ENCODE results near the gene USB1. TPM values are rescaled to one million over a fixed set of nuclear protein-coding genes. Genes with fewer than 3 reads are reported as not detected.

The USB1 gene
- total and polyA plus RNA-seq, 4 donors: 24.9 to 41.3 (median 32.9) TPM

DNA sequence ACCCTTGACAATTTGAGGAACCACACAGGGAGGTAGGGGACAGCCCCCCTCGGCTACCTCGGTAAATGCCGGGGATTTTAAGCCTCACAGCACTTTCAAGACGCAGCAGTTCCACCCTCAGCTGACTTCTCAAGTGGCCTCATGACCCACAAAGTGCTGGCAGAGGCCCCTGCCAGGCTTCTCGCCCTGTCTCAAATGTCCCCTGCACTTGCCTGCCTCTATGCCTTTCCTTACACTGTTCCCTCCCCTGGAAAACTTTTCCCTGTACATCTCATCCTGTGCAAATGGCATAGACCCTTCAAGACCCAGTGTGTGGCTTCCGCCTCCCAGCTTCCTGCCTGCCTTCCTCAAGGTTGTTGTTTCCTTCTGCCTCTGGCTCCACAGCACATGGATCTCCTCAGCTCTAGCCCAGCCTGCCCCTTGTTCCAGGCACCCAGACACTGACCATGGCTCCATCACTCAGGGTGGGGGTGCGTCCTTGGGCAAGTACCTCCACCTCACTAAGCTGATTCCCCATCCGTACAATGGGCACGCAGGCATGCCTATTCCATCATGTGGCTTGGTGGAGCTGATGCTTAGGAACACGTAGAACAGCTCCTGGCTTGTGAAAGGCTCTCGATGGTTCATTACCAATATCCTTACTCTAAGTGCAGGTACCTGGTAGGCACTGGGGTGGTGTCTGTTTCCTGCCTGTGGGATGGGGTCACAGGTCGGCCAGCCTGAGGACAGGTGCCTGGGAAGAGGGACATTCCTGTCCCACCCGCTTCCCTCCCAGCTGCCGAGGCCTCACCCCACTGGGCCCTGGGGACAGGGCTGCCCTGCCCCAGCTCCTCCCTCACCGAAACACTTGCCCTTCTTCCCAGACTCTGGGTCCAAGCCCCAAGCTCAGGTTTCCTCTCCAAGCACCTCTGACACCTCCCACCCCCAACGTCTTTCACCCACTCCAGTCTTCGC, 48.3 kb downstream of the USB1 start:
- Histone ChIP-seq H3K27me3 (ENCODE audit: control insufficient read depth in 1 of 2, insufficient read depth in 2 of 2, low read length in 1 of 2) (no peaks in the 10 kb centered on the region), H3K4me3 (ENCODE audit: low read length in 2 of 2) (no peak overlapping the region), H3K4me1 (ENCODE audit: control insufficient read depth in 1 of 2, insufficient read depth in 2 of 2, low read length in 2 of 2) (no peaks in the 10 kb centered on the region), H3K27ac (ENCODE audit: low read depth in 1 of 2, low read length in 2 of 2) (no peak overlapping the region), H3K36me3 (ENCODE audit: control insufficient read depth in 1 of 2, insufficient read depth in 2 of 2, low read length in 1 of 2) (no peaks in the 10 kb centered on the region), H3K9me3 (ENCODE audit: control insufficient read depth, low read length) (no peaks in the 10 kb centered on the region)
- ATAC-seq (ENCODE audit: low FRiP score): no peak
- intact Hi-C loops (cut with DNase I): no loop called here
- no peak for DNase-seq
- WGBS, 2 donors: 84 to 85% methylated on average over 17 of the region's 17 CpGs

GRCh38 chr16:58051296-58051695, 50.1 kb downstream of the USB1 start:
- no peak overlapping the region for H3K27ac ChIP-seq (ENCODE audit: low read depth in 1 of 2, low read length in 2 of 2)
- DNase-seq (peak in 1 of 2 donors; percentile 3), ATAC-seq (ENCODE audit: low FRiP score) (no peak)
- no peaks in the 10 kb centered on the region for H3K27me3 ChIP-seq (ENCODE audit: control insufficient read depth in 1 of 2, insufficient read depth in 2 of 2, low read length in 1 of 2)
- WGBS, 2 donors: 62 to 84% methylated on average over 2 of the region's 2 CpGs
- no peak overlapping the region for H3K4me3 ChIP-seq (ENCODE audit: low read length in 2 of 2)
- intact Hi-C loops (cut with DNase I): no loop called here
- H3K4me1 ChIP-seq (ENCODE audit: control insufficient read depth in 1 of 2, insufficient read depth in 2 of 2, low read length in 2 of 2): no peaks in the 10 kb centered on the region
- no peaks in the 10 kb centered on the region for H3K9me3 ChIP-seq (ENCODE audit: control insufficient read depth, low read length)
- H3K36me3 ChIP-seq (ENCODE audit: control insufficient read depth in 1 of 2, insufficient read depth in 2 of 2, low read length in 1 of 2): no peaks in the 10 kb centered on the region

- Histone ChIP-seq H3K4me3 (ENCODE audit: low read length in 2 of 2) (no peak overlapping the region), H3K36me3 (ENCODE audit: control insufficient read depth in 1 of 2, insufficient read depth in 2 of 2, low read length in 1 of 2) (no peaks in the 10 kb centered on the region), H3K27ac (ENCODE audit: low read depth in 1 of 2, low read length in 2 of 2) (no peak overlapping the region), H3K27me3 (ENCODE audit: control insufficient read depth in 1 of 2, insufficient read depth in 2 of 2, low read length in 1 of 2) (no peaks in the 10 kb centered on the region), H3K9me3 (ENCODE audit: control insufficient read depth, low read length) (no peaks in the 10 kb centered on the region), H3K4me1 (ENCODE audit: control insufficient read depth in 1 of 2, insufficient read depth in 2 of 2, low read length in 2 of 2) (no peaks in the 10 kb centered on the region)
- WGBS, 2 donors: 64 to 67% methylated on average over 10 of the region's 10 CpGs
- intact Hi-C loops (cut with DNase I): no loop called here
- ATAC-seq (ENCODE audit: low FRiP score) (peak; percentile 9), DNase-seq (peak in 1 of 2 donors; percentile 27)
These were observed 50.8 kb downstream of the USB1 start for GRCh38 chr16:58051821-58052603.

- H3K4me3 ChIP-seq (ENCODE audit: low read length in 2 of 2): no peak overlapping the region
- no peak for DNase-seq
- no peak overlapping the region for H3K27ac ChIP-seq (ENCODE audit: low read depth in 1 of 2, low read length in 2 of 2)
- ATAC-seq (ENCODE audit: low FRiP score): no peak
- H3K27me3 ChIP-seq (ENCODE audit: control insufficient read depth in 1 of 2, insufficient read depth in 2 of 2, low read length in 1 of 2): no peaks in the 10 kb centered on the region
- WGBS, 2 donors: 90 to 92% methylated on average over 5 of the region's 5 CpGs
- no peaks in the 10 kb centered on the region for H3K36me3 ChIP-seq (ENCODE audit: control insufficient read depth in 1 of 2, insufficient read depth in 2 of 2, low read length in 1 of 2)
- H3K9me3 ChIP-seq (ENCODE audit: control insufficient read depth, low read length): no peaks in the 10 kb centered on the region
- intact Hi-C loops (cut with DNase I): no loop called here
- H3K4me1 ChIP-seq (ENCODE audit: control insufficient read depth in 1 of 2, insufficient read depth in 2 of 2, low read length in 2 of 2): no peaks in the 10 kb centered on the region
These were observed 52.4 kb downstream of the USB1 start for GRCh38 chr16:58053682-58054005.

GRCh38 chr16:58054289-58054688, 53.1 kb downstream of the USB1 start:
- Histone ChIP-seq H3K27ac (ENCODE audit: low read depth in 1 of 2, low read length in 2 of 2) (no peak overlapping the region), H3K9me3 (ENCODE audit: control insufficient read depth, low read length) (no peaks in the 10 kb centered on the region), H3K27me3 (ENCODE audit: control insufficient read depth in 1 of 2, insufficient read depth in 2 of 2, low read length in 1 of 2) (no peaks in the 10 kb centered on the region), H3K4me1 (ENCODE audit: control insufficient read depth in 1 of 2, insufficient read depth in 2 of 2, low read length in 2 of 2) (no peaks in the 10 kb centered on the region), H3K36me3 (ENCODE audit: control insufficient read depth in 1 of 2, insufficient read depth in 2 of 2, low read length in 1 of 2) (no peaks in the 10 kb centered on the region), H3K4me3 (ENCODE audit: low read length in 2 of 2) (no peak overlapping the region)
- 82% methylated on average over 10 of the region's 10 CpGs for WGBS, 2 donors
- DNase-seq (no peak), ATAC-seq (ENCODE audit: low FRiP score) (no peak)
- intact Hi-C loops (cut with DNase I): no loop called here

- Histone ChIP-seq H3K27ac (ENCODE audit: low read depth in 1 of 2, low read length in 2 of 2) (no peak overlapping the region), H3K4me3 (ENCODE audit: low read length in 2 of 2) (no peak overlapping the region), H3K9me3 (ENCODE audit: control insufficient read depth, low read length) (no peaks in the 10 kb centered on the region), H3K27me3 (ENCODE audit: control insufficient read depth in 1 of 2, insufficient read depth in 2 of 2, low read length in 1 of 2) (no peaks in the 10 kb centered on the region), H3K4me1 (ENCODE audit: control insufficient read depth in 1 of 2, insufficient read depth in 2 of 2, low read length in 2 of 2) (no peaks in the 10 kb centered on the region), H3K36me3 (ENCODE audit: control insufficient read depth in 1 of 2, insufficient read depth in 2 of 2, low read length in 1 of 2) (no peaks in the 10 kb centered on the region)
- intact Hi-C loops (cut with DNase I): no loop called here
- ATAC-seq (ENCODE audit: low FRiP score) (no peak), DNase-seq (no peak)
- 66 to 69% methylated on average over 5 of the region's 5 CpGs for WGBS, 2 donors
These were observed 55.4 kb downstream of the USB1 start for GRCh38 chr16:58056580-58056979.

DNA sequence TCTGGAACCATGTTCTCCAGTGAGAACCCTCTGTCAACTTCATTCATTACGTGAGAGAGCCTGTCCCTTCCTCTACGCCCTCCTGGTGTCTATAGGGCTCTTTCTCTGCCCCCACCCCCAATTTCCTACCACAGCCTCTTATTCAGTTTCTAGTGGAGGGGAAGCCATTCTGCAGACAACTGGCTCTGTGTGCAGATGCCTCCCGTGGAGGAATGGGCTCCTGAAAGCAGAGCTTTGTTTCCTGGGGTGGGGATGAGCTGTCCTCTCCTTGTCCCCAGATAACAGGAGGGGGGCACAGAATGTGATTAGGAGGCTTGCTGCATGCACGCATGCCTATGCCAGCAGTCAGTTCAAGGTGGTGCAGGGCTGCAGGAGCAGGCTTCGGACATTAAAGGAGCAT, 55.9 kb downstream of the USB1 start:
- no peaks in the 10 kb centered on the region for H3K27me3 ChIP-seq (ENCODE audit: control insufficient read depth in 1 of 2, insufficient read depth in 2 of 2, low read length in 1 of 2)
- H3K4me1 ChIP-seq (ENCODE audit: control insufficient read depth in 1 of 2, insufficient read depth in 2 of 2, low read length in 2 of 2): no peaks in the 10 kb centered on the region
- no peak for ATAC-seq (ENCODE audit: low FRiP score)
- no peak for DNase-seq
- WGBS, 2 donors: 67 to 68% methylated on average over 5 of the region's 5 CpGs
- no peak overlapping the region for H3K27ac ChIP-seq (ENCODE audit: low read depth in 1 of 2, low read length in 2 of 2)
- no peaks in the 10 kb centered on the region for H3K36me3 ChIP-seq (ENCODE audit: control insufficient read depth in 1 of 2, insufficient read depth in 2 of 2, low read length in 1 of 2)
- intact Hi-C loops (cut with DNase I): no loop called here
- no peak overlapping the region for H3K4me3 ChIP-seq (ENCODE audit: low read length in 2 of 2)
- no peaks in the 10 kb centered on the region for H3K9me3 ChIP-seq (ENCODE audit: control insufficient read depth, low read length)

GRCh38 chr16:58057784-58058183, 56.6 kb downstream of the USB1 start:
- H3K9me3 ChIP-seq (ENCODE audit: control insufficient read depth, low read length): no peaks in the 10 kb centered on the region
- no peaks in the 10 kb centered on the region for H3K36me3 ChIP-seq (ENCODE audit: control insufficient read depth in 1 of 2, insufficient read depth in 2 of 2, low read length in 1 of 2)
- H3K4me3 ChIP-seq (ENCODE audit: low read length in 2 of 2): no peak overlapping the region
- ATAC-seq (ENCODE audit: low FRiP score): no peak
- H3K27me3 ChIP-seq (ENCODE audit: control insufficient read depth in 1 of 2, insufficient read depth in 2 of 2, low read length in 1 of 2): no peaks in the 10 kb centered on the region
- intact Hi-C loops (cut with DNase I): no loop called here
- H3K27ac ChIP-seq (ENCODE audit: low read depth in 1 of 2, low read length in 2 of 2): no peak overlapping the region
- WGBS, 2 donors: 66 to 69% methylated on average over 3 of the region's 3 CpGs
- peak in 1 of 2 donors; percentile 41 for DNase-seq
- no peaks in the 10 kb centered on the region for H3K4me1 ChIP-seq (ENCODE audit: control insufficient read depth in 1 of 2, insufficient read depth in 2 of 2, low read length in 2 of 2)

All from aorta (tissue), 5 donors.